ENCODE data around the gene WNK1.
"Not testable (repeated sequence)": the region's sequence is repeated elsewhere in the genome, so short reads cannot be mapped to it uniquely, and the experiment has no call there.

The WNK1 gene

DNA sequence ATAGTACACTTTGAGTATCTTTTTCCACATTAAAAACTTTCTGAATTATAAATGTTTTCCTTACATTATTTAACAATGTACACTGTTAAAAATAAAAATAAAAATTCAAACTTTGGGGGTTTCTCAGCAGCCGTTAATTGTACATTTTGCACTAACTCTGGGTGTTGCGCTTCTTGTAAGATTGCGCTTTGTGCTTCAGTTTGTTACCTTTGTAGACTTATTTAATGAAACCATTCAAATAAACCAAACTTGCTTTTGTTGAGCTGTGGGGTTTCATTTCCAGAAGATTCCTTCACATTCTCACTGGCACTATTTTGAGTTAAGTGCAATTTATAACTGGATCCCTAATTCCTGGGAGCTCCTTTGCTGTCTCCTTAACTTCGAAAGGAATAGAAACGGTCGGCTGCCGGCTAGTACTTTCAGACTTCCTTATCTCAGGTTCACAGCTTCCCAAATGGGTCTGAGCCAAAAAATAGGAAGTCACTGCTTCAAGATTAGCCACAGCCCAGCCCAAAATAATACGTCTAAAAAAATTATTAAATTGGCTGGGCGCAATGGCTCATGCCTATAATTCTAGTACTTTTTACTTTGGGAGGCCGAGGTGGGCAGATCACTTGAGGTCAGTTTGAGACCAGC is 158.9 kb downstream of the WNK1 start:
- no peak for DNase-seq (ENCODE audit: low spot score)

GRCh38 chr12:912466-913235 is 160.3 kb downstream of the WNK1 start:
- DNase-seq (ENCODE audit: low spot score) = no peak

DNA sequence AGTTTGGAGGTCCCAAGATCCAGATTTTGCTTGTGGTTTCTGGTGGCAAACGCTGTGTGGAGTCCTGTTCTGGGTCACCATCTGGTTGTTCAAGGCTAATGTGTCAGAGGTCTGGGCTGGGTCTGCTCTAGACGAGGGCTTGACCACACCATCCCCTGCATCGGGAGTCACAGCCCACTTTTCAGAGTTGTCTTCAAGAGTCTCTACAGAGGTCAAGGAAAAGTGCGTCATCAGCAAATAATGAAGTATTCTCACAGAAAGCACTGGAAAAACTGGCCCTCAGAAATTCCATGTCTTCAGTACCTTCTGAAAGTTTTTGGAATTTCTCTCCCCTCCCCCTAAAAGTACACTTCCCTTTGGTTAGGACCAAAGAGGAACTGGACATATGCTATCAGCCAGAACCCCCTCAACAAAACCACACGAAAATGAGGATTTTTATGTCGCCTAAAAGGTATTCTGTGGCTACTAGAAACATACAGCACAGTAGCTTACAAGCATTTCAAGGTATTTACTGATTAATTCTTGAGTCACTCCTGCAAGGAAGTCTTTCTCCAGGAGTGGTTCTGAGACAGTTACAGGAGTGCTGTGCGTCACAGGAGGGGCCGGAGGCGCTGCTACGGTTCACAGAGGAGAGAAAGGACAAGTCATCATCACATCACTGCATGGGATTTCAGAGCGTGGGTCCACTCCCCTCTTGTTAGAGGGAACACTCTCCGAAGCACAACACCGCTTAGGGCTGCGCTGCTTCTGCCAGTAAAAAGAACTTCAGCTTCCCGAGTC is 161.7 kb downstream of the WNK1 start:
- DNase-seq (ENCODE audit: low spot score) = no peak

GRCh38 chr12:915090-915489 is 162.7 kb downstream of the WNK1 start:
- DNase-seq (ENCODE audit: low spot score) = no peak

DNA sequence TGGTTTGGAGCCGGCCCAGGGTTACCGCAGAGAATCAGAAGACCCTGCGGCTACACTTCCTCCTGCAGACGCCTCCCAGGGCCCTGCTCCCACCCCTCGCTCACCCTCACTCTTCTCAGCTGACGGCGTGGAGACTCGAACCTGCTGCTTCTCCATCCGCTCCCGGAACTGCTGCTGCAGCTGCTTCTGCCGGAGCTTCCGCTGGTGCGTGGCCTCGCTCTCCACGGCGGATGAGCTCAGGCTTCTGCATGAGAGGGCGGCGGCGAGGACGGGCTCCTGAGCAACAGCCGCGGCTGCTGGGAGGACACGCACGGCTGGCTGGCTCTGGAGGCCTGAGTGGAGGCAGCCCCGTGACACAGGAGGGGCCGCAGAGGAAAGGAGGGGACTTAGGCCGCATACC is 163.9 kb downstream of the WNK1 start:
- DNase-seq (ENCODE audit: low spot score) = no peak

DNA sequence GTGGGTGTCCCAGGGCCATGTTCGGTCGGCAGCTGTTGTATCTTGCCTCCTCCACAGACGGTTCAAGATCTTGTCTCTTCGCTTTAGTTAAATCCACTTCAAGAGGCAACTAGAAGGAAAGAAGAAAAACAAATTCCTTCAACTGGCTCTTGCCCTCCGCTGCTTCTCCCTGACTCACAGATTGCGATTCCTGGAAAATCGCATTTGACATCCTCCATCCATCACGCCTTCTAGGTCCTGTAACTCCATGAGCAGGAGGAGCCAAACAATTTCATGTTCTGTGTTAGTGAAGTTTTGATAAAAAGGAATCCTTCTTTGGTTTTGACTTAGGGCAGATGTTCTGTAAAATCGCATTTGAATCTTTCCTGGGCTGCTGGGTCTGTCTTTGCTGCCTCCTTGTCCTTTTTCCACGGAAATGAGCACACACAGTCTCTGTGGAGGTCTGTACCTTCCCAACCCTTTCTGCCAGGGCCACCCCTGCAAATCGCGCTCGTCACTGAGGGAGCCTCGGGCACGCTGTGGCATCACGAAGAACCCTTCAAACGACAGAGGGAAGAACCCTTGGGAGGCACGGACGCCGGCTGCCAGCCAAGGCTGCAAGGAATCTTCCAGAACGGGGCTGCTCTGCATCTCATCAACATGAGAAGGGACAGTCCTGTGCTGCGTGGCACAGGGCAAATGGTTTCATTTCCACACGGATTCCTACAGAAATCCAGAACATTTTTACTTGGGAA is 164.5 kb downstream of the WNK1 start:
- no peak for DNase-seq (ENCODE audit: low spot score)

- no peak for DNase-seq (ENCODE audit: low spot score)
Observed at GRCh38 chr12:920676-921075, 168.3 kb downstream of the WNK1 start.

DNA sequence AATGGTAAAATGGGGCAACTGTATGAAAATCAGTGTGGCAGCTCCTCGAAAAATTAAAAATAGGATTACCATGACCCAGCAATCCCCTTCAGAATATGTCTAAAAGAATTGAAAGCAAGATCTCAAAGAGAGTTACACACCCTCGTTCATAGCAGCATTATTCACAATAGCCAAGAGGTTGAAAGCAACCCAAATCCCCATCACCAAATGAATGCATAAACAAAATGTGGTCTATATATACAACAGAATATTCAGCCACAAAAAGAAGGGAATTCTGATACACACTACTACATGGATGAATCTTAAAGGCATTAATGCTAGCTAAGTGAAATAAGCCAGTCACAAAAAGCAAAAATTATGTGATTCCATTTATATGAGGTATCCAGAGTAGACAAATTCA is 169.9 kb downstream of the WNK1 start:
- no peak for DNase-seq (ENCODE audit: low spot score)

- DNase-seq (ENCODE audit: low spot score) = no peak
Observed at GRCh38 chr12:926641-927040, 174.3 kb downstream of the WNK1 start.

DNA sequence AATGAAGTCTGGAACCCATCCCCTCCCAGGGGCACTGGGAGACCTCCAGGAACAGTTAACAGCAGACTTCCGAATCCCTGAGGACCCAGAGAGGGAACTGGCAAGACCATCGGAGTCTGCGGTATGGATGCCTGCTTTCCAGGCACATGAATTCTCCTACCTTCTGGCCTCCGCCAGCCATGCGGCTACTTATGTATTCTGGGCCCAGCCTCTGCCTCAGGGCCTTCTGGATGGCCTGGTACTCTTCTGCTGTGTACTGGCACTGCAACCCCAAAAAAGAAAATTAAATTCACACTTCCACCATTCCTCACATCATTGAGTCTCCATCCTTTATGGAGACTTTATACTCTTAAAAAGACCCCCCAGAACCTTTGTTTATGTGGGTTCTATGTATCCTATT is 178.7 kb downstream of the WNK1 start:
- DNase-seq (ENCODE audit: low spot score) = no peak

GRCh38 chr12:931591-931990 is 179.2 kb downstream of the WNK1 start:
- DNase-seq (ENCODE audit: low spot score) = no peak

GRCh38 chr12:935891-936290 is 183.5 kb downstream of the WNK1 start:
- not testable (repeated sequence) for DNase-seq (ENCODE audit: low spot score)

DNA sequence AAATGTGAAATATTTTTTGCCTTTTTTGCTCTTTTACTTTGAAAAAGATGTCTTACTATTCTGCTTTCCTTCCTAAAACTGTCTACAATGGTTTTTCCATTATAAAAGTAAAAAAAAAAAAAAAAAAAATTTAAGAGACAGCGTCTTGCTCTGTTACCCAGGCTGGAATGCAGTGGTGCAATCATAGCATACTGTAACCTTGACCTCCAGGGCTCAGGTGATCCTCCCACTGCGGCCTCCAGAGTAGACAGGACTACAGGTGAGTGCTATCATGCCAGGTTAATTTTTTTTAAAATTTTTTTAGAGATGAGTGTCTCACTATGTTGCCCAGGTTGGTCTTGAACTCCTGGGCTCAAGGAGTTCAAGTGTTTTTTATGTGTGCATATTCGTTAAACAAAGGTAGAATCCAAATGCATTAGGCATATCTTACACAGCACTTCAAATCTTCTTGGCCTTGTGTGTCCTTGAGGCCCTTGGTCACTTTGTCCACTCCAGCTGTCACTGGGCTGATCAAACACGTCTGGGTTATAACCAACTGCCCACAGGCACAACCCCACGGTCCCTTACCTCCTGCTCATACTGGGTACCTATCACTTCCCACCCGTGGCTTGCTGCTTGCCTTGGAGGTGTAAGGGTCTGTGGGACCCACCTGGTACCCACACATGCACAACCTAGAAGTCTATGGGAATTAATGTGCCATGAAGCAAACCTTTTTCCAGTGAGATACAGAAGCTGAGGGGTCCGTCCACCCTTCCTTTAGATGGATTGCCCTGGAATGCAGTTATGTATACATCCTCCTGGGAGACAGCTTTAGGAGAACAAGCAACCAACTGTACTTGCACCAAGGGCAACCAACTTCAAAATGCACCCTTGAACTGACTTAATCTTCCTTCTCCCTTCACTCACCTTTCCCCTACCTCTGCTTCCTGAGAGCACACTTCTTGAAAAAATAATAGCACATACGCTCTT is 184.3 kb downstream of the WNK1 start:
- DNase-seq (ENCODE audit: low spot score) = no peak

- DNase-seq (ENCODE audit: low spot score) = no peak
Observed at GRCh38 chr12:938810-939209, 186.4 kb downstream of the WNK1 start.

DNA sequence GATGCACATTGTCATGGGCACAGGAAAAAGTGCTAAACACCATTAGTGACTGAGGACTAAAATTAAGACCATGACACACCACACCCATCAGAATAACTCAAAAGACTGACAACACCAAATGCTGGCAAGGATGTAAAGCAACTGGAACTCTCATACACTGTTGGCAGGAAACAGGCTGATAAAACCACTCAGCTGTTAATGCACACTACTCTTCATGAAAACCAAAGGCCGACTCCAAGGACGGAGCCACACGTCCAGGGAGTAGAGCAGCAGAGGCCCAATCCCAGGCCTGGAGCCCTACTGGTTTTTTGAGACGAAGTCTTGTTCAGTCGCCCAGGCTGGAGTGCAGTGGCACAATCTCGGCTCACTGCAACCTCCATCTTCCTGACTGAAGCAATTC is 190.7 kb downstream of the WNK1 start:
- no peak for DNase-seq (ENCODE audit: low spot score)

DNA sequence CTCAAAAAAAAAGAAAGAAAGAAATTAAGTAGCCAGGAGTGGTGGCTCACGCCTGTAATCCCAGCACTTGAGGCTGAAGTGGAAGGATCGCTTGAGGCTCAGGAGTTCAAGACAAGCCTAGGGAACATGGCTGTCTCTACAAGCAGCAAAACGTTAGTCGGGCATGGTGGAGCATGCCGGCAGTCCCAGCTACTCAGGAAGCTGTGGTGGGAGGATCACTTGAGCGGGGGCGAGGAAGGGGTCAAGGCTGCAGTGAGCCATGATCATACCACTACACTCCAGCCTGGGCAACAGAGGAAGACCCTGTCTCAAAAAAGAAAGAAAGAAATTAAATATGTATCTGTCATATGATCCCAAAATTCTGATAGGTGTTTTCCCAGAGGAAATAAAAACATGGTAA is 191.8 kb downstream of the WNK1 start:
- no peak for DNase-seq (ENCODE audit: low spot score)

GRCh38 chr12:946212-946611 is 193.8 kb downstream of the WNK1 start:
- no peak for DNase-seq (ENCODE audit: low spot score)

DNA sequence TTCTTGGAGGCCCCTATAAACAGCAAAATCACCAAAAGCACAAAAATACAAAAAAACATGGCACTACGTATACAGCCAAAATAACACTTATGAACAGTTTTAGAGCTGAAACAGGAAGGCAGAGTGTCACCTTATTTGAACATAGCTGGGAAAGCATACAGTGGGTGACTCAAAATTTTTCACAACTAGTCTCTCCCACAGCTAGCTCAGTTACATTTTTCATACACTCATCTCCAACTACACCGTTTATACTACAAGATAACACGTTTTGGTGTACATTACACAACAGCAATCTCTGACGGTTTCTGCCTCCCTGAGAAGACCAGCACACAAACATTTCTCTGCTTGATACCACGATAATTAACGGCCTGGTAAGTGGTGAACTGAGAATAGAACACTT is 194.3 kb downstream of the WNK1 start:
- no peak for DNase-seq (ENCODE audit: low spot score)

GRCh38 chr12:948238-948637 is 195.9 kb downstream of the WNK1 start:
- no peak for DNase-seq (ENCODE audit: low spot score)

DNA sequence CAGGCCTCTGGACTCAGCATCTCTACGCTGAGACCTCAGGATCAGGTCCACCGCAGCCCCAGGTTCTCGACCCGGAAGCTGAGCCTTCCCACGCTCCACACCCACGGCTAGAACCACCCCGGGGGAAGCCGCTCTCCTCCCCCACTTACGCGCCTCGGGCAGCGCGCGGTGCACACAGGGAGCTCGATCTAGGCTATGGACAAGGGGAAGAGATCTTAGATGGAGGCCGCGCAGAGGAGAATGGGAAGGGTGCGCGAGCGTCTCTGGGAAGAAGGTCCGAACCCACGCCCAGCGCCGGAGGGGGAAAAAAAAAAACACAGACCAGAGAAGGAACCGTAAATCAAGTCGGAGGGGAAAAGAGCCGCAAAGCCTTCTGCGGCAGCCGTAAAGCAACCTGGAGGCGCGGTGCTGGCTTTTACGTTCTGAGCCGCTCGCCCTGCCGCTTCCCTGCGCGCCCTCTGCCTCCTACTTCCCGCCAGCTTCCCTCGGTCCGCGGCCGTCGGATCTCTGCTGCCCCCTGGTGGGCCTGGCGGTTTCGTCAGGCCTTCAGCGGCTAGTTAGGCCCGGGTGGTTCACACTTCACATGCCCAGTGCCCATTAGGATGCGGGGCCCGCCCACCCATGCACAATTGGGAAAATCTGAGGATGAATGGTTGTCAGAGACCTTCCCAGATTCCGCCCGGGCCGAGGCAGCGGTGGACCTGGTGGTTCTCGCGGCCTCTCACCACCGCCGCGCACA is 197.2 kb downstream of the WNK1 start, which contains the start of gene RAD52:
RAD52 (minus strand) TSS at position 242 of the 739 bp plus-strand sequence. CDS start 16,636 bp downstream, outside the sequence.
- peak; percentile 99 for DNase-seq (ENCODE audit: low spot score)
